GM10266 (cell line): ENCODE measurements around the gene UGT1A9.

ENCODE experiments used
- DNase-seq: peaks from one replicate; pipeline ENCODE4 v3.0.0; 2012; ENCODE audit errors: extremely low spot score
- TF ChIP-seq, protein P1 (sequence below): IDR thresholded peaks from 2 replicates; pipeline ENCODE4 v1.5.1; 2012; ENCODE audit warnings: mild to moderate bottlenecking, low read depth; ENCODE audit not compliant: control insufficient read depth, insufficient read depth; ENCODE audit errors: missing control alignments

The UGT1A9 gene

DNA sequence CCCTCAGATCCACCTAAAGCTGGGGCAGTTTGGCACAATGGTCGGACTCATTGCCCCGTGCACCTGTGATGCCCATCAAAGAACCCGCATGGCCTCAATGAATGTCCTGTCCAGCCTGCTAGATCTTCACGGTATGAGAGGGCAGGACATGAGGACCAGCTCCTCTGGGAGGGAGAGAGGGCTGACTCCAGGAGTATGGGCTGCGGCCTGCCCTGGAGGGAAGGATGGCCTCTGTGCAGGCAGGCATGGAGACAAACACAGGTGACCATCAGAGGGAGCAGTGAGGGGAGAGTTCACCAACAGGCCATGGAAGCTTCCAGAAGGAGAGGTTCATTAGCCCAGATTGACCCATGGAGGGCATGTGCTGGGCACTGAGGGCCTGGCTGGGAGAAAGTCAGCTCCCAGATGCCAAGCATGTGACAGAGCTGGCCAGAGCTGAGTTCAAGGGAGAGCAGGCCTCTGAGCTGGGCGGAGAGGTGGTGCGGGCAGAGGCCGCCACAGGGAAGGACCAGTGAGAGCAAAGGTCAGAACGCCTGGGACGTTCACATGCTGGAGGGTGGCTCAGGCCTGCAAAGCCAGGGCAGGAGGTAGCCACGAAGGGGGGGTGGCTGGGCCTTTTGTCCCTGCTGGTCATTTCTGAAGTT lies 146.4 kb downstream of the UGT1A9 start:
- no peak for DNase-seq

DNA sequence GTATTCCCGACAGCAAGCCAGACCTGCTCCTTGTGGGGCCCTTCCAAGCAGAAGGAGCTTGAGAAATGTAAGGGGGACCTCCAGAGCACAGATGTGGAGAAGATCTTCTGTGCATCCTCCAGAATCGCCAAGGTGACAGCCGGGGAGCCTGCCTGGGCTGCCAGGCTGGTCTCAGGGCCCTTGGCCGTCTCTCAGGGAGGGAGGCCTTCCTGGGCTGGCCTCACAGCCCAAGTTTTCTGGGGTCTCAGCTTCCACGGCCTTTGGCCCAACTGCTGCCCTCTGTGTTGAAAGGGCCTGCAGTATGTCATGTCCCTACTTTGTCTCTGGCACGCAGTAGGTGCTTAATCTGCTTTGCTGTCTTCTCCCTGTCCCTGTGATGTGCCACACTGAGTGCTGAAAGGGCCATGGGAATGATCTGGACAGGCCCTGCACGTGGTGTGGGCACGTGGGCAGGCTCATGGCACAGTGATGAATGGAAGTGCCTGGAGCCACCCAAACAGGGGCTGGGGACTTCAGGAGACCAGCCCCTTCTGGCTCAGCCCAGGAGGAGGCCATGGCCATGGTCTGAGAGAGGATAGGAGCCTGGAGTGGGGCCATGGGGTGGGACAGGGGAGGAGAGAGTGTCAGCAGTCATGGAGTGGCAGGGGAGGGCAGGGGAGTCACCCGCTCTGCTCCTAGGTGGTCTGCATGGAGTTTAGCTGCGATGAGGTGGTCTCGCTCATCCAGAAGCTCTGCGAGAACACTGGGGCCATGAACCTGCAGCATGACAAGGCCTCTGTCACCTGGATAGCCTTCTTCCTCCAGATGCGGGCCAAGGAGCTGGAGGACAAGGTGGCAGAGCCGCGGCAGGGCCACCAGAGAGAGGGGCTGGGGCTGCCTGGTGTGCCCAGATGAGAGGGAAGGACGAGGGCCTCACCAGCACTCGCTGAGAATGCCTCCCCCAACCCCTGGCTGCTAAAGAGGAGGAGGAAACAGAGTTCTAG lies 147.2 kb downstream of the UGT1A9 start:
- no peak for DNase-seq
- TF ChIP-seq, protein P1, sequence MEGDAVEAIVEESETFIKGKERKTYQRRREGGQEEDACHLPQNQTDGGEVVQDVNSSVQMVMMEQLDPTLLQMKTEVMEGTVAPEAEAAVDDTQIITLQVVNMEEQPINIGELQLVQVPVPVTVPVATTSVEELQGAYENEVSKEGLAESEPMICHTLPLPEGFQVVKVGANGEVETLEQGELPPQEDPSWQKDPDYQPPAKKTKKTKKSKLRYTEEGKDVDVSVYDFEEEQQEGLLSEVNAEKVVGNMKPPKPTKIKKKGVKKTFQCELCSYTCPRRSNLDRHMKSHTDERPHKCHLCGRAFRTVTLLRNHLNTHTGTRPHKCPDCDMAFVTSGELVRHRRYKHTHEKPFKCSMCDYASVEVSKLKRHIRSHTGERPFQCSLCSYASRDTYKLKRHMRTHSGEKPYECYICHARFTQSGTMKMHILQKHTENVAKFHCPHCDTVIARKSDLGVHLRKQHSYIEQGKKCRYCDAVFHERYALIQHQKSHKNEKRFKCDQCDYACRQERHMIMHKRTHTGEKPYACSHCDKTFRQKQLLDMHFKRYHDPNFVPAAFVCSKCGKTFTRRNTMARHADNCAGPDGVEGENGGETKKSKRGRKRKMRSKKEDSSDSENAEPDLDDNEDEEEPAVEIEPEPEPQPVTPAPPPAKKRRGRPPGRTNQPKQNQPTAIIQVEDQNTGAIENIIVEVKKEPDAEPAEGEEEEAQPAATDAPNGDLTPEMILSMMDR = no peak

More for the DNA sequence above, 146.4 kb downstream of the UGT1A9 start:
- TF ChIP-seq, protein P1 = no peak

DNA sequence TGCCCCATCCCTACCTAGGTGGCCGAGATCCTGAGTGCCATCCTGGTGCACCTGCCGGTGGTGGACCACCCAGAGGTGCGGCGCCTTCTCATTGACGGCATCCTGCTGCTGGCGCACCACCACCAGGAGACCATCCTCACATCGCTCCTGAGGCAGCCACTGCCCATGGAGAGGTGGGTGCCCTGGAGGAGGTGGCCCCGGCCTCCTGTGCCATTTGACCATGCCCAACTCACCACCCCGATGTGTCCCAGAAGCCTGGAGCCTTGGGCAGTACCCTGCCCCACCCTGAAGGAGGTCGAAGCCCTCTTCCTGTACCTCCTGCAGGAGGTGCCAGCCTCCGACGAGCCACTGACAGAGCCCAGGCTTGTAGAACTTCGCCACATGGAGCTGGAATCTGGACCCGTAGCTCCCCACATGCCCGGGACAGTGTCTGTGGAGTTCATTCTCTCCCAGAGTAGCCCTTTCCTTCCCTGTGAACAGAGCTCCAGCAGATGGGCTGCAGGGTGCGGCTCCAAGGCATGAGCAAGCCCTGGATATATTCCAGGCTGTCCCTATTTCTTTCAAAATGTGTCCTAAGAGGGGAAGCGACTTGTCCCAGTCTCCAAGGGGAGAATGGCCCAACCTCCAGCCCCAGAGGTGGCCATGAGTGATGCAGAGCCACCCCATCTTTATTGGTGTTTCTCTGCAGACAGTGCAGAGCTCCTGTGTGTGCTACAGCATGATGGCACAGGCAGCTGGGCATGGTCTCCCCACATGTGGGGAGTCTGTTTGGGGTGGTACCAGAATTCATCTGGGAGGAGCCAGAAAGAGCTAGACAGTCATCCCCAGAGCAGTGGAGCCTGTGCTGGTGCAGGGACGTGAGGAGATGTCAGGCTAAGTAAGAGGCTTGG lies 148.4 kb downstream of the UGT1A9 start:
- no peak for DNase-seq
- TF ChIP-seq, protein P1 = no peak

DNA sequence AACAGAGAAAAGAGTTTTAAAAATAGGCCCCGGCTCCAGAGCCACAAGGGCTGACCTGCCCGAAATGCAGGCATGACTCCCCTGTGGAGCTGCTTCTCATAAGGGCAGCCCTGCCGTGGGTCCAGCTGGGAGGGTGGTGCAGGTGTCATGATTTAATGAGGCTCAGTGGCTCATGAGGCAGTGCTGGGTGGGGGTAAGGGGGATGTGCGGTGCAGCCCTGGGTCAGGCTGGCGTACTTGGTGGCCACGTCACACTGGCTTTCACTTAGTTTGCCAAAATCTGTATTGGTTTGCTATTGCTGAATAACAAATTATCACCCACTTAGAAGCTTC lies 149.0 kb downstream of the UGT1A9 start:
- DNase-seq = no peak
- TF ChIP-seq, protein P1 = no peak

DNA sequence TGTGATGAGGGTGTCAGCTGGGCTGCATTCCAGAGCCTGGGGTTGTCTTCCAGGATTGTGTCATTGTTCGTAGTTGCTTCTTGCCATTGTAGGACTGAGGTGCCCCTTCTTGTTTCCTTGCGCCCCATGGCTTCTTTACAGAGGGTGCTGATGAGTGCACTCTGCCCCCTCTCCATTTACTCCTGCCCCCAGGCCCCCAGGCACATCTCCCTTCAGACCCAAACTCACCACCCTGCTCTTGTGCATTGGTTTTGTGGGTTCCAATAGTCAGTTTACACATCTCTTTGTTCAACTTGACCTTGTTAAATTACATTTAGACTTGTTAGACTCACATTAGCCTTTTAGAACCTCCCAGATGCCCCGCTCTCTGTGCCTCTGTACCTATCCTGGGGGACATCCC lies 149.5 kb downstream of the UGT1A9 start:
- DNase-seq = no peak
- TF ChIP-seq, protein P1 = no peak

DNA sequence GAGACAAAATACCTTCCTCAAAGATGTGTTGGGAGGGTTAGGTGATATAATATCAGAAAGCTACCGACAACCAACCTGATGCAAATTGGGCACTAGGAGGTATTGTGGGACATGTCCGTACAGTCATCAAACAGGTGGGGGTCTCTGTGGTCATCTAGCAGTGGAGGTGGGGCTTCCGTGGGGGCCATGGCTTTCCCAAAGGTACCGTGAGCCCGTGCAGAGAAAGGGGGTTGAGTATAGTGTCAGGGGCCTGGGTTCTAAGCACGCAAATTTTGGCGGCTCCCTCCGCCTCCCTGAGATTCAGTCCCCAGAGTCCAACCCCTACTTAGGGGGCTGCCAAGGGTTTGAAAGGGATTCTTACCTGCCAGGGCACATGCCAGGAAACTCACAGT lies 150.0 kb downstream of the UGT1A9 start:
- TF ChIP-seq, protein P1 = no peak
- DNase-seq = no peak
